ENCODE results near the gene OSM. TPM values are rescaled to one million over a fixed set of nuclear protein-coding genes. Genes with fewer than 3 reads are reported as not detected.

OSM gene
- total RNA-seq, 6 donors from 2014 or later, result 0.98 to 11.7 (median 5.1) TPM

- DNase-seq (peak in 1 of 2 donors; percentile 76), ATAC-seq (ENCODE audit: low FRiP score in 2 of 2) (peak; percentile 68 to 87)
- H3K36me3 ChIP-seq, result peaks cover 0 to 20% (median 2%) of the 10 kb centered on the region in 4 donors
- no peaks in the 10 kb centered on the region for H3K27me3 ChIP-seq
- no peaks in the 10 kb centered on the region for H3K9me3 ChIP-seq
- peak overlapping the region; percentile 85 to 94 (median 88) for H3K27ac ChIP-seq
- TF ChIP-seq, protein P1, sequence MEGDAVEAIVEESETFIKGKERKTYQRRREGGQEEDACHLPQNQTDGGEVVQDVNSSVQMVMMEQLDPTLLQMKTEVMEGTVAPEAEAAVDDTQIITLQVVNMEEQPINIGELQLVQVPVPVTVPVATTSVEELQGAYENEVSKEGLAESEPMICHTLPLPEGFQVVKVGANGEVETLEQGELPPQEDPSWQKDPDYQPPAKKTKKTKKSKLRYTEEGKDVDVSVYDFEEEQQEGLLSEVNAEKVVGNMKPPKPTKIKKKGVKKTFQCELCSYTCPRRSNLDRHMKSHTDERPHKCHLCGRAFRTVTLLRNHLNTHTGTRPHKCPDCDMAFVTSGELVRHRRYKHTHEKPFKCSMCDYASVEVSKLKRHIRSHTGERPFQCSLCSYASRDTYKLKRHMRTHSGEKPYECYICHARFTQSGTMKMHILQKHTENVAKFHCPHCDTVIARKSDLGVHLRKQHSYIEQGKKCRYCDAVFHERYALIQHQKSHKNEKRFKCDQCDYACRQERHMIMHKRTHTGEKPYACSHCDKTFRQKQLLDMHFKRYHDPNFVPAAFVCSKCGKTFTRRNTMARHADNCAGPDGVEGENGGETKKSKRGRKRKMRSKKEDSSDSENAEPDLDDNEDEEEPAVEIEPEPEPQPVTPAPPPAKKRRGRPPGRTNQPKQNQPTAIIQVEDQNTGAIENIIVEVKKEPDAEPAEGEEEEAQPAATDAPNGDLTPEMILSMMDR (IDR thresholded peaks at IDR 0.05), result no peak
- TF ChIP-seq POLR2AphosphoS5 (IDR thresholded peaks at IDR 0.05), result peak; percentile 39 to 66
- TF ChIP-seq EP300 (IDR thresholded peaks at IDR 0.05), result peak in 1 of 4 donors; percentile 7
- peak in 3 of 4 donors; percentile 14 to 74 (median 48) for TF ChIP-seq POLR2A (IDR thresholded peaks at IDR 0.05)
- H3K4me1 ChIP-seq, result peaks cover 100% of the 10 kb centered on the region in 4 donors
- H3K4me3 ChIP-seq, result peak overlapping the region in 2 of 4 donors; percentile 7 to 24
- WGBS, 2 donors, result 5 to 11% methylated on average over 4 of the region's 4 CpGs
Observed at GRCh38 chr22:30305519-30305905, 38.9 kb upstream of the OSM start.

DNA sequence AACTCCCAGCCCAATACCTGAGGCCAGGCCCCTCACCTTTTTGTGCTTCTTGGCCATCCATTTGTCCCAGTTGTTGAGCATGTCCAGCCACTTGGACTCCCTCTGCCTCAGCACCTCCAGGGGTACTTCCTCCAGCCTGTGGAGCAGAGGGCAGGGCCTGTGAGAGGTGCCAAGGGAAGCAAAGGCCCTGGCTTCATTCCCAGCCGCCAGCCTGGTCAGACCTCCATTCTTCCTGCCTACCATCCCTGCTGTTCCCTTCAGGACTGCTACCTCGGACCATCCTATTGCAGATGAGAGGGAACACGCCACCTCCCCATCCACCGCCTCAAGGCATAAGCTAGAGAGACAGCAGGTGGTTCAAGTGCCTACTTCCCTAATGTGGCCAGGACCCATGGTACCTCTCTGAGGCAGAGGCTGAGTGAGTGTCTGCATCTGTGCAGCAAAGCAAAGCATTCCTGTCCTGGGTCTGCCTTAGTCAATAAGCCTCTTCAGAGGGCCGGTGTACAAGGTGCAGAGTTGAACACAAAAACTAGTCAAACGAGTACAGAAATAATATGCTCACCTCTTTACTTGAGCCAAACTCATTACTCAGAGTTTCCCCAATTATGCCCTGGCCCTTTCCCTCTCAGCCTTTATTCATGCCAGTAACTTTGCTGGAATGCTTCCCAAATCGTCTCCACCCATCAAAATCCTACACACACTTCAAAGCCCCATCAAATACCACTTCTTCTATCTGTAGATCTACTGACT is 38.0 kb upstream of the OSM start:
- H3K27ac ChIP-seq, result peak overlapping the region; percentile 85 to 94 (median 88)
- no peaks in the 10 kb centered on the region for H3K27me3 ChIP-seq
- H3K4me1 ChIP-seq, result peaks cover 93 to 99% (median 95%) of the 10 kb centered on the region in 4 donors
- H3K9me3 ChIP-seq, result no peaks in the 10 kb centered on the region
- WGBS, 2 donors, result 34 to 35% methylated on average over 4 to 7 of the region's 7 CpGs
- TF ChIP-seq POLR2AphosphoS5 (IDR thresholded peaks at IDR 0.05), result peak in 1 of 2 donors; percentile 24
- TF ChIP-seq POLR2A (IDR thresholded peaks at IDR 0.05), result no peak
- peak in 1 of 2 donors; percentile 71 for DNase-seq
- peaks cover 0 to 28% (median 4%) of the 10 kb centered on the region in 4 donors for H3K36me3 ChIP-seq
- ATAC-seq (ENCODE audit: low FRiP score in 2 of 2), result peak; percentile 18 to 78
- no peak overlapping the region for H3K4me3 ChIP-seq

DNA sequence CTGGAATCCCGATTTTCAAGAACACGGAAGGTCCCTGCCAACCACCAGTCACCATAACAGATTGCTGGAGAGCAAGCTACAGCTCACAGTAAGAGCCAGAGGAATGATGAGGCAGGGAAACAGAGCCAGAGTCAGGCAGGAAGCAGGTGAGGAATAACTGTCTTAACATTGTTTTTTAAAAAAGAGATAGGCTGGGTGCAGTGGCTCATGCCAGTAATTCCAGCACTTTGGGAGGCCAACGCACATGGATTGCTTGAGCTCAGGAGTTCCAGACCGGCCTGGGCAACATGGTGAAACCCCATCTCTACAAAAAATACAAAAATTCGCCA is 36.1 kb upstream of the OSM start:
- WGBS, 2 donors, result 57 to 68% methylated on average over 5 of the region's 5 CpGs
- H3K36me3 ChIP-seq, result peaks cover 3 to 46% (median 17%) of the 10 kb centered on the region in 4 donors
- H3K27me3 ChIP-seq, result no peaks in the 10 kb centered on the region
- H3K4me1 ChIP-seq, result peaks cover 87 to 99% (median 92%) of the 10 kb centered on the region in 4 donors
- no peak overlapping the region for H3K4me3 ChIP-seq
- H3K27ac ChIP-seq, result peak overlapping the region; percentile 85 to 94 (median 88)
- ATAC-seq (ENCODE audit: low FRiP score in 2 of 2) (no peak), DNase-seq (no peak)
- TF ChIP-seq EP300 (IDR thresholded peaks at IDR 0.05) (no peak), POLR2A (IDR thresholded peaks at IDR 0.05) (no peak), POLR2AphosphoS5 (IDR thresholded peaks at IDR 0.05) (no peak)
- TF ChIP-seq, protein P1 (IDR thresholded peaks at IDR 0.05), result no peak
- no peaks in the 10 kb centered on the region for H3K9me3 ChIP-seq

DNA sequence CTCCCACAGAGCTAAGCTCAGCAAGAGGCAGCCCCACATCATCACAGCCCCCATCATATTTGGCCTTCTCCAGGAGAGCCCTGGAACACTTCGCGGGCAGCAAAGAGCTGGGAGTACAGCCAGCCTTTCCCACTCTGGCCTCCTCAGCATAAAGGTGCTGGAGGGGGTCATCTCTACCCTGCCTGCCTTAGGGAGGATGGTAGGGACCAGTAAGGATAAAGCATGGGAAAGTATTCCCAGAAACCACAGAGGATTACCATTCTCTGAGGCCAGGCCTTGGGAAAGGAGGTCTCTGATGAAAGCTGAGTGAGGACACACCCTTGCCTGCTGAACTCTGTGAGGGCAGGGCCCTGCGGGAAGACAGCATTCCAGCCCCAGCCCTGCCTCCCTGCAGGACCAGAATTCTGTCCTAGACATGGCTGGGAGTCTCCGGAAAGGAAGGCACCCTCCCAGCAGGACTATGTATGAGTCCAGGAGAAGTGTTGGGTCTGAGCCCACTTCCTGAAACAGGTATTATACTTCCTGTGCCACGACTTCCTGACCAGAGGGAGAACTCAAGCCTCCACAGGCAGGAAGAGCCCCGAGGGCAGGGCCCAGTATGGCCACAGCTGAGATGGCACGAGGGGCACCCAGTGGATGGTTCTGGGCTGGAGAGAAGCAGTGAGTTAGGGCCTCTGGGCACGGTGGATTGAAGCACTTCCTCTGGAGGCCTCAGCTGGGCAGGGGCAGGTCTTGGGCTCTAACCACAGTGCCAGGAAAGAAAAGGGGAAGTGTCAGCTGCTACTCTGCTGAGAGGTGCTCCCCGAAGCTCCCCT is 35.6 kb upstream of the OSM start:
- Histone ChIP-seq H3K36me3 (peaks cover 3 to 51% (median 23%) of the 10 kb centered on the region in 4 donors), H3K27ac (peak overlapping the region; percentile 85 to 94 (median 88)), H3K9me3 (no peaks in the 10 kb centered on the region), H3K4me3 (no peak overlapping the region), H3K27me3 (no peaks in the 10 kb centered on the region), H3K4me1 (peaks cover 87 to 99% (median 92%) of the 10 kb centered on the region in 4 donors)
- TF ChIP-seq POLR2A (IDR thresholded peaks at IDR 0.05) (peak in 2 of 4 donors; percentile 22 to 32), POLR2AphosphoS5 (IDR thresholded peaks at IDR 0.05) (peak; percentile 12 to 55), EP300 (IDR thresholded peaks at IDR 0.05) (no peak)
- TF ChIP-seq, protein P1 (IDR thresholded peaks at IDR 0.05), result peak in 1 of 6 experiments; percentile 24
- peak; percentile 63 to 64 for ATAC-seq (ENCODE audit: low FRiP score in 2 of 2)
- 23 to 26% methylated on average over 9 of the region's 9 CpGs for WGBS, 2 donors
- peak in 1 of 2 donors; percentile 82 for DNase-seq

- H3K4me1 ChIP-seq, result peaks cover 60 to 86% (median 75%) of the 10 kb centered on the region in 4 donors
- ATAC-seq (ENCODE audit: low FRiP score in 2 of 2) (no peak), DNase-seq (no peak)
- WGBS, 2 donors, result 93 to 97% methylated on average over 12 to 13 of the region's 13 CpGs
- peak overlapping the region; percentile 63 to 94 (median 86) for H3K27ac ChIP-seq
- H3K4me3 ChIP-seq, result no peak overlapping the region
- TF ChIP-seq POLR2AphosphoS5 (IDR thresholded peaks at IDR 0.05) (no peak), POLR2A (IDR thresholded peaks at IDR 0.05) (no peak), EP300 (IDR thresholded peaks at IDR 0.05) (no peak)
- TF ChIP-seq, protein P1 (IDR thresholded peaks at IDR 0.05), result no peak
- H3K27me3 ChIP-seq, result no peaks in the 10 kb centered on the region
- H3K9me3 ChIP-seq, result no peaks in the 10 kb centered on the region
- peaks cover 8 to 79% (median 46%) of the 10 kb centered on the region in 4 donors for H3K36me3 ChIP-seq
Observed at GRCh38 chr22:30299322-30299721, 32.7 kb upstream of the OSM start.
